HepG2 (cell line): Measurements from ENCODE around the gene STAG3. TPM values are rescaled to one million over a fixed set of nuclear protein-coding genes. Genes with fewer than 3 reads are reported as not detected.

Experiments
- ATAC-seq: fragments of 200-7000 bp; cut with Tn5 transposase; 3 replicates; pipeline ENCODE4 v1.9.1; 2020; ENCODE audit warnings: mild to moderate bottlenecking, moderate library complexity
- BruUV-seq: library from RNA; stranded (reverse); fragments of 400-500 nt; replicated peaks from 2 replicates; lab custom pipeline; 2021; lab: Mats Ljungman, UMichigan
- CTCF ChIA-PET: fragments of 300-600 bp; formaldehyde crosslinking; extraction: SDS; loops from one replicate; lab custom pipeline; 2021; ENCODE audit warnings: low total read pairs, inconsistent platforms, low intra/inter-chr PET ratio; lab: Yijun Ruan, JAX
- POLR2A ChIA-PET: fragments of 350-600 bp; sonication (Branson Sonifier 250); formaldehyde crosslinking; loops from one replicate; lab custom pipeline; 2020; ENCODE audit warnings: antibody characterized with exemption, inconsistent platforms; lab: Yijun Ruan, JAX
- DNase-seq: peaks from one replicate; pipeline ENCODE4 v3.0.0-alpha.2; 2015; ENCODE audit warnings: low spot score
- FAIRE-seq: peaks from 3 replicates; lab custom pipeline; 2011; peaks lifted over from hg19 to GRCh38; lab: Jason Lieb, UNC
- H2AFZ ChIP-seq: one replicate; pipeline ENCODE4 v1.6.1; 2011; ENCODE audit warnings: low read length, inconsistent platforms
- H3K27ac ChIP-seq: fragments of 300-600 bp; 3 replicates; pipeline ENCODE4 v1.8.0; 2011; ENCODE audit warnings: mixed run types, mild to moderate bottlenecking, mixed read lengths, low read length, inconsistent platforms; ENCODE audit not compliant: insufficient read depth; ENCODE audit errors: extremely low read length
- H3K27me3 ChIP-seq, 2 experiments: fragments of 200-600 bp in 1 of 2; 2 replicates in 1 of 2; 3 replicates in 1 of 2; pipeline versions ENCODE4 v1.6.0 to v1.8.0; 2011; ENCODE audit warnings: low read length in 2 of 2, mild to moderate bottlenecking in 2 of 2, moderate library complexity in 2 of 2, inconsistent platforms in 1 of 2; ENCODE audit not compliant: insufficient read depth in 2 of 2, control insufficient read depth in 1 of 2
- H3K36me3 ChIP-seq, 2 experiments: fragments of 200-600 bp in 1 of 2; replicated peaks in 1 of 2; 2 replicates in 1 of 2; 3 replicates in 1 of 2; pipeline versions ENCODE4 v1.5.1 to v1.8.0; 2011; ENCODE audit warnings: low read length in 2 of 2, inconsistent platforms in 1 of 2; ENCODE audit not compliant: insufficient read depth in 2 of 2, control insufficient read depth in 1 of 2
- H3K4me1 ChIP-seq: 2 replicates; pipeline ENCODE4 v1.5.1; 2012; ENCODE audit warnings: low read length, inconsistent platforms; ENCODE audit not compliant: insufficient read depth
- H3K4me2 ChIP-seq: 2 replicates; pipeline ENCODE4 v1.6.0; 2011; ENCODE audit warnings: low read depth, low read length, inconsistent platforms
- H3K4me3 ChIP-seq, 3 experiments: fragments of 200-600 bp in 1 of 3; sonication (generic), shearing (Covaris generic) in 1 of 3; replicated peaks in 1 of 3; 2 replicates each; pipeline ENCODE4 v1.5.1; 2011 to 2016; ENCODE audit warnings: low read length in 3 of 3, inconsistent platforms in 2 of 3, low read depth in 2 of 3, mild to moderate bottlenecking in 2 of 3, control low read depth in 1 of 3, mixed read lengths in 1 of 3; ENCODE audit not compliant: insufficient read depth in 1 of 3
- H3K79me2 ChIP-seq: one replicate; pipeline ENCODE4 v1.6.1; 2011; ENCODE audit warnings: low read length, inconsistent platforms; ENCODE audit not compliant: insufficient read depth
- H3K9ac ChIP-seq: 2 replicates; pipeline ENCODE4 v1.6.0; 2011; ENCODE audit warnings: mild to moderate bottlenecking, low read depth, low read length, inconsistent platforms; ENCODE audit not compliant: insufficient read depth
- H3K9me3 ChIP-seq: 2 replicates; pipeline ENCODE4 v1.5.1; 2012; ENCODE audit warnings: mild to moderate bottlenecking, low read length
- H4K20me1 ChIP-seq: 2 replicates; pipeline ENCODE4 v1.6.0; 2011; ENCODE audit warnings: inconsistent platforms, mild to moderate bottlenecking, low read length, moderate library complexity; ENCODE audit not compliant: insufficient read depth
- BHLHE40 ChIP-seq: IDR thresholded peaks from 2 replicates; pipeline ENCODE4 v1.6.1; 2011; ENCODE audit warnings: low read length, improper control_type of control experiment
- CEBPB ChIP-seq: IDR thresholded peaks from 2 replicates; pipeline ENCODE4 v1.6.1; 2011; ENCODE audit warnings: low read depth, low read length, improper control_type of control experiment, borderline replicate concordance
- PAWR ChIP-seq: sonication (generic); formaldehyde crosslinking; IDR thresholded peaks from 2 replicates; pipeline ENCODE4 v1.4.0; 2020; ENCODE audit warnings: missing genetic modification reagents, mild to moderate bottlenecking, borderline replicate concordance
- ZNF180 ChIP-seq: sonication (generic); formaldehyde crosslinking; IDR thresholded peaks from 2 replicates; pipeline ENCODE4 v1.4.0; 2020; ENCODE audit warnings: low read depth, missing genetic modification reagents, borderline replicate concordance
- ZNF776 ChIP-seq: sonication (generic); formaldehyde crosslinking; IDR thresholded peaks from 2 replicates; pipeline ENCODE4 v1.4.0; 2020; ENCODE audit warnings: mild to moderate bottlenecking, missing genetic modification reagents
- WGBS: methylation state at CpG from one replicate; pipeline ENCODE4 v1.1.6; 2017; ENCODE audit warnings: low lambda C conversion rate; 5-methylcytosine and 5-hydroxymethylcytosine counted together
- in situ Hi-C: cut with HindIII; loops from 2 replicates; pipeline ENCODE4 v1.10.0; 2017; ENCODE audit warnings: low pct_unique_long_range_greater_than_20kb; ENCODE audit not compliant: extremely low pct_ligation_motif_present
- intact Hi-C: fragments of 100-400 bp; cut with micrococcal nuclease; formaldehyde crosslinking; loops from one replicate; pipeline ENCODE4 v1.10.0; 2022; ENCODE audit not compliant: unreplicated experiment
- polyA plus RNA-seq, 8 experiments: library from polyadenylated mRNA; depleted of rRNA in 3 of 8; stranded (reverse) in 7 of 8; unstranded in 1 of 8; fragments of >200 nt; fragmentation: Illumina TruSeq in 4 of 8; extraction: Trizol in 4 of 8; gene quantifications; 2 replicates each; pipeline versions ENCODE4 v1.2.1 to v1.2.3, GENCODE V29; 2011 to 2016; ENCODE audit warnings: low read depth in 4 of 8, missing spikeins in 1 of 8, mixed read lengths in 1 of 8; ENCODE audit not compliant: insufficient read depth in 1 of 8
- total RNA-seq, 5 experiments: library from RNA; depleted of rRNA; stranded (reverse); fragments of >200 nt; fragmentation: Illumina TruSeq; extraction: Trizol; gene quantifications; 2 replicates each; pipeline ENCODE4 v1.2.3, GENCODE V29; 2016; ENCODE audit warnings: low read depth in 1 of 5
- TF ChIP-seq, protein P1 (sequence below): sonication (generic); formaldehyde crosslinking; IDR thresholded peaks from 2 replicates; pipeline ENCODE4 v1.8.1; 2023; ENCODE audit warnings: missing genetic modification reagents, inconsistent platforms, borderline replicate concordance
- TF ChIP-seq, protein P2 (sequence below): sonication (generic); formaldehyde crosslinking; IDR thresholded peaks from 2 replicates; pipeline ENCODE4 v1.5.0; 2020; ENCODE audit warnings: mild to moderate bottlenecking, missing genetic modification reagents
- TF ChIP-seq, protein P3 (sequence below): sonication (generic); formaldehyde crosslinking; IDR thresholded peaks from 2 replicates; pipeline ENCODE4 v1.4.0; 2020; ENCODE audit warnings: missing genetic modification reagents
- TF ChIP-seq, protein P4 (sequence below): sonication (generic); formaldehyde crosslinking; IDR thresholded peaks from 2 replicates; pipeline ENCODE4 v1.5.1; 2020; ENCODE audit warnings: mild to moderate bottlenecking, missing genetic modification reagents, moderate library complexity

STAG3 gene
- total and polyA plus RNA-seq, 2 of the 13 experiments (the other 11 are each of a cell fraction or from before 2014, with no cell fraction given), result 0.09 to 0.33 TPM

DNA sequence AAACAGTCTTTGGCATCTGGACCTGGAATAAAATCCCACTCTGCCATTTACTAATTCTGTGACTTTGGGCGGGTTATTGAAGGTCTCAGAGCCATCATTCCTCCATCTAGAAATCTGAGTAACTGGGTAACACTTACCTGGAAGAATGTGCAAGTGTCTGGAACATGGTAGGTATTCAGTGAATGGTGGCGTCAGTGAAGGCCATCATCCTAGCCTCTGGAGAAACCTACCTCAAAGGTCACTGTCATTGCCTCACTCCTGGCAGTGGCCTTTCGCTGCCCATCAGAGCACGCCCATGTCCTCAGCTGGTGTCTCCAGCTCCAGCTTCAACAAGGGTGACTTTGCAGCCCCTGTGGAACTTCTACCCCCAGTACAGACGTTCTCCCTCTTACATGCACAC, 13.8 kb upstream of the STAG3 start:
- Histone ChIP-seq H4K20me1 (no peaks in the 10 kb centered on the region), H3K4me1 (peaks cover 45% of the 10 kb centered on the region), H3K36me3 (no peaks in the 10 kb centered on the region), H3K79me2 (no peaks in the 10 kb centered on the region), H3K9ac (no peak overlapping the region), H2AFZ (no peak overlapping the region), H3K4me3 (no peak overlapping the region), H3K27me3 (peaks cover 3 to 36% of the 10 kb centered on the region in 2 experiments), H3K9me3 (no peaks in the 10 kb centered on the region), H3K4me2 (no peak overlapping the region), H3K27ac (no peak overlapping the region)
- CTCF ChIA-PET, result no interaction called here
- BruUV-seq, result no TSS peak
- no peak for DNase-seq
- WGBS, result 10% methylated on average over 5 of the region's 5 CpGs
- ATAC-seq, result no peak
- in situ Hi-C loops (no loop called here), intact Hi-C loops (no loop called here)
- TF ChIP-seq, protein P1, sequence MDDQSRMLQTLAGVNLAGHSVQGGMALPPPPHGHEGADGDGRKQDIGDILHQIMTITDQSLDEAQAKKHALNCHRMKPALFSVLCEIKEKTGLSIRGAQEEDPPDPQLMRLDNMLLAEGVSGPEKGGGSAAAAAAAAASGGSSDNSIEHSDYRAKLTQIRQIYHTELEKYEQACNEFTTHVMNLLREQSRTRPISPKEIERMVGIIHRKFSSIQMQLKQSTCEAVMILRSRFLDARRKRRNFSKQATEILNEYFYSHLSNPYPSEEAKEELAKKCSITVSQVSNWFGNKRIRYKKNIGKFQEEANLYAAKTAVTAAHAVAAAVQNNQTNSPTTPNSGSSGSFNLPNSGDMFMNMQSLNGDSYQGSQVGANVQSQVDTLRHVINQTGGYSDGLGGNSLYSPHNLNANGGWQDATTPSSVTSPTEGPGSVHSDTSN (CRISPR knock-in tag), result no peak
- TF ChIP-seq PAWR (CRISPR knock-in tag) (no peak), CEBPB (peak; percentile 36; the same call in 1 of the 2 replicates)
- POLR2A ChIA-PET, result interaction anchor here (0.7 to 1.3 kb wide), 2 partner anchors 15 to 65 kb away, joined by 3 to 4 read pairs; partner anchors contain the start of gene LAMTOR4
- FAIRE-seq, result no peak

DNA sequence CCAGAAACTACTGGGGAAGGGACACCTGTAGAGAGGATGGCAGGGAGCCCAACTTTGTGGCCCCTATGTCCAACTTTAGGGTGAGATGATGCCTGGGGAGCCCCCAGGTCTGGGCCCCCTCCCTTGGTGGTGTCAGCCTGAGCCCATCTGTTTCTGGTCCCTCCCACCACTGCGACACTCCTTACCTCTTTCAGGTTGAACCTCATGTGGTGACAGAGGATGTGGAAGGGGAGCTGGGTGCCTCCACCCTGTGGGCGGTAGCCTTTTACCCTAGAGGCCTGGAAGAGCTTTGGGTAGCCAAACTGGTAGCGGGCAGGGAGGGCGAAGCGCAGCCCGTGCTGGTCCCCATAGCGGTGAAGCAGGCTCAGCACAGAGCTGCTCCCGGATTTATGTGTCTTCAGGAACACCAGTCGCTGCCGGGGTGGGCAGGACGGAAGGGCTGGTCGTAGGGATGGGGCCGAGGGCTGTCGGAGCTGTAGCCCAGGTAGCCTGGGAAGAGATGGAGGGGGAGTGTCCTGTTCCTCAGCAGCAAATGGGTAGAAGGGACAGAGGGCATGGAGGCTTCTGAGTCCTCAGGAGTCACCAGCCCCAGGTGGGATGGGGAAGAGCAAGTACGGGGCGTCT, 11.3 kb upstream of the STAG3 start:
- H3K4me2 ChIP-seq, result no peak overlapping the region
- no TSS peak for BruUV-seq
- ChIA-PET CTCF (no interaction called here), POLR2A (interaction anchor here (1.5 kb wide), 1 partner anchor 9 kb away, joined by 5 read pairs; no protein-coding TSS in a partner anchor)
- H2AFZ ChIP-seq, result no peak overlapping the region
- H3K79me2 ChIP-seq, result no peaks in the 10 kb centered on the region
- 39% methylated on average over 16 of the region's 16 CpGs for WGBS
- no peaks in the 10 kb centered on the region for H3K36me3 ChIP-seq
- no peak for DNase-seq
- in situ Hi-C loops (no loop called here), intact Hi-C loops (no loop called here)
- no peak for ATAC-seq
- no peaks in the 10 kb centered on the region for H4K20me1 ChIP-seq
- no peak overlapping the region for H3K27ac ChIP-seq
- no peak overlapping the region for H3K9ac ChIP-seq
- H3K27me3 ChIP-seq, result peaks cover 4 to 45% of the 10 kb centered on the region in 2 experiments
- H3K4me3 ChIP-seq, result no peak overlapping the region
- H3K4me1 ChIP-seq, result peaks cover 59% of the 10 kb centered on the region
- FAIRE-seq, result no peak
- no peaks in the 10 kb centered on the region for H3K9me3 ChIP-seq
- TF ChIP-seq ZNF180 (CRISPR knock-in tag), result no peak
- no peak for TF ChIP-seq BHLHE40
- TF ChIP-seq, protein P2, sequence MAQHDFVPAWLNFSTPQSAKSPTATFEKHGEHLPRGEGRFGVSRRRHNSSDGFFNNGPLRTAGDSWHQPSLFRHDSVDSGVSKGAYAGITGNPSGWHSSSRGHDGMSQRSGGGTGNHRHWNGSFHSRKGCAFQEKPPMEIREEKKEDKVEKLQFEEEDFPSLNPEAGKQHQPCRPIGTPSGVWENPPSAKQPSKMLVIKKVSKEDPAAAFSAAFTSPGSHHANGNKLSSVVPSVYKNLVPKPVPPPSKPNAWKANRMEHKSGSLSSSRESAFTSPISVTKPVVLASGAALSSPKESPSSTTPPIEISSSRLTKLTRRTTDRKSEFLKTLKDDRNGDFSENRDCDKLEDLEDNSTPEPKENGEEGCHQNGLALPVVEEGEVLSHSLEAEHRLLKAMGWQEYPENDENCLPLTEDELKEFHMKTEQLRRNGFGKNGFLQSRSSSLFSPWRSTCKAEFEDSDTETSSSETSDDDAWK, result no peak
- TF ChIP-seq, protein P3, sequence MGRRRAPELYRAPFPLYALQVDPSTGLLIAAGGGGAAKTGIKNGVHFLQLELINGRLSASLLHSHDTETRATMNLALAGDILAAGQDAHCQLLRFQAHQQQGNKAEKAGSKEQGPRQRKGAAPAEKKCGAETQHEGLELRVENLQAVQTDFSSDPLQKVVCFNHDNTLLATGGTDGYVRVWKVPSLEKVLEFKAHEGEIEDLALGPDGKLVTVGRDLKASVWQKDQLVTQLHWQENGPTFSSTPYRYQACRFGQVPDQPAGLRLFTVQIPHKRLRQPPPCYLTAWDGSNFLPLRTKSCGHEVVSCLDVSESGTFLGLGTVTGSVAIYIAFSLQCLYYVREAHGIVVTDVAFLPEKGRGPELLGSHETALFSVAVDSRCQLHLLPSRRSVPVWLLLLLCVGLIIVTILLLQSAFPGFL (CRISPR knock-in tag), result no peak
- TF ChIP-seq, protein P4, sequence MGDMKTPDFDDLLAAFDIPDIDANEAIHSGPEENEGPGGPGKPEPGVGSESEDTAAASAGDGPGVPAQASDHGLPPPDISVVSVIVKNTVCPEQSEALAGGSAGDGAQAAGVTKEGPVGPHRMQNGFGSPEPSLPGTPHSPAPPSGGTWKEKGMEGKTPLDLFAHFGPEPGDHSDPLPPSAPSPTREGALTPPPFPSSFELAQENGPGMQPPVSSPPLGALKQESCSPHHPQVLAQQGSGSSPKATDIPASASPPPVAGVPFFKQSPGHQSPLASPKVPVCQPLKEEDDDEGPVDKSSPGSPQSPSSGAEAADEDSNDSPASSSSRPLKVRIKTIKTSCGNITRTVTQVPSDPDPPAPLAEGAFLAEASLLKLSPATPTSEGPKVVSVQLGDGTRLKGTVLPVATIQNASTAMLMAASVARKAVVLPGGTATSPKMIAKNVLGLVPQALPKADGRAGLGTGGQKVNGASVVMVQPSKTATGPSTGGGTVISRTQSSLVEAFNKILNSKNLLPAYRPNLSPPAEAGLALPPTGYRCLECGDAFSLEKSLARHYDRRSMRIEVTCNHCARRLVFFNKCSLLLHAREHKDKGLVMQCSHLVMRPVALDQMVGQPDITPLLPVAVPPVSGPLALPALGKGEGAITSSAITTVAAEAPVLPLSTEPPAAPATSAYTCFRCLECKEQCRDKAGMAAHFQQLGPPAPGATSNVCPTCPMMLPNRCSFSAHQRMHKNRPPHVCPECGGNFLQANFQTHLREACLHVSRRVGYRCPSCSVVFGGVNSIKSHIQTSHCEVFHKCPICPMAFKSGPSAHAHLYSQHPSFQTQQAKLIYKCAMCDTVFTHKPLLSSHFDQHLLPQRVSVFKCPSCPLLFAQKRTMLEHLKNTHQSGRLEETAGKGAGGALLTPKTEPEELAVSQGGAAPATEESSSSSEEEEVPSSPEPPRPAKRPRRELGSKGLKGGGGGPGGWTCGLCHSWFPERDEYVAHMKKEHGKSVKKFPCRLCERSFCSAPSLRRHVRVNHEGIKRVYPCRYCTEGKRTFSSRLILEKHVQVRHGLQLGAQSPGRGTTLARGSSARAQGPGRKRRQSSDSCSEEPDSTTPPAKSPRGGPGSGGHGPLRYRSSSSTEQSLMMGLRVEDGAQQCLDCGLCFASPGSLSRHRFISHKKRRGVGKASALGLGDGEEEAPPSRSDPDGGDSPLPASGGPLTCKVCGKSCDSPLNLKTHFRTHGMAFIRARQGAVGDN (CRISPR knock-in tag), result no peak
- TF ChIP-seq ZNF776 (CRISPR knock-in tag), result no peak
